Smooth muscle cell (in vitro differentiated cells): ENCODE data around the gene RPS6KL1. TPM values are rescaled to one million over a fixed set of nuclear protein-coding genes. Genes with fewer than 3 reads are reported as not detected.

ENCODE experiments used
- DNase-seq: peaks from one replicate; lab custom pipeline; 2025; ENCODE audit not compliant: unreplicated experiment; lab: John Stamatoyannopoulos, UW
- H2AFZ ChIP-seq: fragments of 200-600 bp; sonication (generic); 2 replicates; pipeline ENCODE4 v1.6.0; 2016; ENCODE audit warnings: antibody characterized with exemption, low read depth, mild to moderate bottlenecking
- H3F3A ChIP-seq: fragments of 200-600 bp; sonication (generic); 2 replicates; pipeline ENCODE4 v1.6.0; 2017; ENCODE audit warnings: antibody characterized with exemption, low read depth
- H3K27ac ChIP-seq: fragments of 200-600 bp; sonication (generic); 2 replicates; pipeline ENCODE4 v1.5.1; 2016; ENCODE audit warnings: low read depth, mild to moderate bottlenecking
- H3K27me3 ChIP-seq: fragments of 200-600 bp; sonication (generic); 2 replicates; pipeline ENCODE4 v1.6.1; 2016; ENCODE audit warnings: low read depth, mild to moderate bottlenecking
- H3K36me3 ChIP-seq: fragments of 200-600 bp; sonication (generic); 2 replicates; pipeline ENCODE4 v1.5.1; 2016; ENCODE audit warnings: low read depth
- H3K4me1 ChIP-seq: fragments of 200-600 bp; sonication (generic); 2 replicates; pipeline ENCODE4 v1.5.1; 2016; ENCODE audit warnings: low read depth
- H3K4me2 ChIP-seq: fragments of 200-600 bp; sonication (generic); 2 replicates; pipeline ENCODE4 v1.6.0; 2016; ENCODE audit warnings: mild to moderate bottlenecking
- H3K4me3 ChIP-seq: fragments of 200-600 bp; sonication (generic); 2 replicates; pipeline ENCODE4 v1.5.1; 2016; ENCODE audit warnings: mild to moderate bottlenecking
- H3K79me2 ChIP-seq: fragments of 200-600 bp; sonication (generic); 2 replicates; pipeline ENCODE4 v1.6.0; 2016; ENCODE audit warnings: low read depth, mild to moderate bottlenecking
- H3K9ac ChIP-seq: fragments of 200-600 bp; sonication (generic); 2 replicates; pipeline ENCODE4 v1.6.0; 2016; ENCODE audit warnings: low read depth
- H3K9me3 ChIP-seq: fragments of 200-600 bp; sonication (generic); replicated peaks from 2 replicates; pipeline ENCODE4 v1.5.1; 2016; ENCODE audit warnings: low read depth
- H4K20me1 ChIP-seq: fragments of 200-600 bp; sonication (generic); 2 replicates; pipeline ENCODE4 v1.6.0; 2016; ENCODE audit warnings: low read depth
- CTCF ChIP-seq: fragments of 200-600 bp; sonication (generic); IDR thresholded peaks from 2 replicates; pipeline ENCODE4 v1.5.1; 2017; ENCODE audit warnings: borderline replicate concordance, mild to moderate bottlenecking, antibody characterized with exemption; ENCODE audit not compliant: insufficient read depth, poor library complexity, severe bottlenecking
- WGBS: methylation state at CpG from one replicate; pipeline ENCODE4 v1.1.7; 2016; ENCODE audit warnings: low lambda C conversion rate; 5-methylcytosine and 5-hydroxymethylcytosine counted together
- polyA plus RNA-seq: library from polyadenylated mRNA; unstranded; fragments of >200 nt; fragmentation: Nextera tagmentation; extraction: Ambion mirVana; gene quantifications from 2 replicates; pipeline ENCODE4 v1.2.1, GENCODE V29; 2016
- total RNA-seq: library from RNA; depleted of rRNA; stranded (reverse); fragments of >200 nt; gene quantifications from 2 replicates; pipeline ENCODE4 v1.2.3, GENCODE V29; 2014

RPS6KL1 gene
- total and polyA plus RNA-seq, 2 experiments from 2014 or later = not detected

- WGBS = 28% methylated on average over 7 of the region's 7 CpGs
- H3K4me1 ChIP-seq = no peaks in the 10 kb centered on the region
- no peaks in the 10 kb centered on the region for H3F3A ChIP-seq
- peak; percentile 73 for DNase-seq
- no peaks in the 10 kb centered on the region for H3K27me3 ChIP-seq
- TF ChIP-seq CTCF = peak; percentile 91
- no peaks in the 10 kb centered on the region for H3K36me3 ChIP-seq
- no peak overlapping the region for H3K27ac ChIP-seq
- no peaks in the 10 kb centered on the region for H3K9me3 ChIP-seq
- no peak overlapping the region for H3K4me2 ChIP-seq
- H2AFZ ChIP-seq = no peak overlapping the region
- no peaks in the 10 kb centered on the region for H4K20me1 ChIP-seq
- no peak overlapping the region for H3K9ac ChIP-seq
- no peaks in the 10 kb centered on the region for H3K79me2 ChIP-seq
- no peak overlapping the region for H3K4me3 ChIP-seq
Measured at GRCh38 chr14:74860899-74861733, 61.9 kb downstream of the RPS6KL1 start.

- no peak overlapping the region for H3K4me3 ChIP-seq
- H3K79me2 ChIP-seq = no peaks in the 10 kb centered on the region
- no peaks in the 10 kb centered on the region for H3K4me1 ChIP-seq
- no peaks in the 10 kb centered on the region for H4K20me1 ChIP-seq
- no peak overlapping the region for H3K27ac ChIP-seq
- H3K36me3 ChIP-seq = no peaks in the 10 kb centered on the region
- no peaks in the 10 kb centered on the region for H3F3A ChIP-seq
- H3K27me3 ChIP-seq = no peaks in the 10 kb centered on the region
- H2AFZ ChIP-seq = no peak overlapping the region
- WGBS = 69% methylated on average over 10 of the region's 10 CpGs
- H3K9ac ChIP-seq = no peak overlapping the region
- H3K9me3 ChIP-seq = no peaks in the 10 kb centered on the region
- TF ChIP-seq CTCF = no peak
- DNase-seq = no peak
- H3K4me2 ChIP-seq = no peak overlapping the region
Measured at GRCh38 chr14:74859757-74860552, 63.1 kb downstream of the RPS6KL1 start.

- no peak for DNase-seq
- no peaks in the 10 kb centered on the region for H3K79me2 ChIP-seq
- no peak overlapping the region for H2AFZ ChIP-seq
- no peaks in the 10 kb centered on the region for H3K36me3 ChIP-seq
- H3K9me3 ChIP-seq = no peaks in the 10 kb centered on the region
- 27% methylated on average over 1 of the region's 1 CpG for WGBS
- no peak overlapping the region for H3K4me2 ChIP-seq
- H3K4me1 ChIP-seq = no peaks in the 10 kb centered on the region
- no peaks in the 10 kb centered on the region for H3F3A ChIP-seq
- H3K9ac ChIP-seq = no peak overlapping the region
- TF ChIP-seq CTCF = no peak
- H4K20me1 ChIP-seq = no peaks in the 10 kb centered on the region
- H3K27ac ChIP-seq = no peak overlapping the region
- no peak overlapping the region for H3K4me3 ChIP-seq
- H3K27me3 ChIP-seq = no peaks in the 10 kb centered on the region
Measured at GRCh38 chr14:74858022-74858421, 65.0 kb downstream of the RPS6KL1 start.
